Psoas muscle (tissue), 8 donors: ENCODE results near the gene ZNF37A. TPM values are rescaled to one million over a fixed set of nuclear protein-coding genes. Genes with fewer than 3 reads are reported as not detected.
"Not testable (repeated sequence)": the region's sequence is repeated elsewhere in the genome, so short reads cannot be mapped to it uniquely, and the experiment has no call there.

Experiments used
- ATAC-seq, 4 donors: fragments of 200-7000 bp; cut with Tn5 transposase; one replicate each; pipeline ENCODE4 v1.9.1; 2020; ENCODE audit warnings: moderate library complexity in 3 of 4, mild to moderate bottlenecking in 2 of 4
- DNase-seq, 2 donors: peaks; one replicate each; pipeline ENCODE4 v3.0.0-alpha.2; 2020
- H3K27ac ChIP-seq: fragments of 200-600 bp; one replicate; pipeline ENCODE4 v1.8.0; 2022
- H3K27me3 ChIP-seq, 3 donors: fragments of 200-600 bp in 1 of 3; one replicate each; pipeline versions ENCODE4 v1.6.1 to v1.8.0; 2013 to 2022; ENCODE audit warnings: low read length in 2 of 3, mild to moderate bottlenecking in 2 of 3, moderate library complexity in 1 of 3; ENCODE audit not compliant: insufficient read depth in 3 of 3
- H3K36me3 ChIP-seq, 2 donors: fragments of 200-600 bp in 1 of 2; one replicate each; pipeline versions ENCODE4 v1.6.1 to v1.8.0; 2013 to 2022; ENCODE audit warnings: low read depth in 1 of 2, mild to moderate bottlenecking in 1 of 2, moderate library complexity in 1 of 2; ENCODE audit not compliant: insufficient read depth in 1 of 2
- H3K4me1 ChIP-seq: fragments of 200-600 bp; one replicate; pipeline ENCODE4 v1.8.0; 2022
- H3K4me3 ChIP-seq: fragments of 200-600 bp; one replicate; pipeline ENCODE4 v1.8.0; 2022; ENCODE audit warnings: mild to moderate bottlenecking
- H3K9me3 ChIP-seq: fragments of 200-600 bp; one replicate; pipeline ENCODE4 v1.8.0; 2022
- CTCF ChIP-seq: fragments of 200-600 bp; IDR thresholded peaks from one replicate; pipeline ENCODE4 v1.8.0; 2022; ENCODE audit warnings: antibody characterized with exemption
- WGBS, 3 donors: extraction: QIAGEN DNeasy Blood & Tissue Kit; methylation state at CpG; one replicate each; pipeline versions ENCODE4 v1.1.6 to v1.1.7; 2013; 5-methylcytosine and 5-hydroxymethylcytosine counted together
- intact Hi-C, 2 donors: fragments of 100-400 bp; cut with DNase I; formaldehyde crosslinking; loops; one replicate each; pipeline versions ENCODE4 v1.11.0 to v1.14.2; 2022
- polyA plus RNA-seq, 3 donors: library from polyadenylated mRNA; stranded (reverse); fragments of 200-250 nt; gene quantifications; one replicate each; pipeline ENCODE4 v1.2.3, GENCODE V29; 2013
- total RNA-seq, 4 donors: library from RNA; stranded (reverse); fragmentation: NEBNext Ultra II Directional in 2 of 4; extraction: Animal tissue kit (Norgen Biotek cat#: 25700) in 2 of 4; gene quantifications; one replicate each; pipeline versions ENCODE4 v1.2.1 to v1.2.4, GENCODE V29; 2021 to 2023
- donor health status: healthy with polysubstance abuse.
- donor health status: DM: no; HTN: no; CAD: no; lungs with moderate emphysema.
- donor health status: Bipolar disorder and iron deficiency.
- donor health status: healthy.
- donor health status: DM: yes; HTN: yes; CAD: no.
- donor health status: DM: no; HTN: no; CAD: no.
- donor health status: DM: no; HTN: no; CAD: no.
- donor health status: DM: yes; HTN: yes; CAD: no.

ZNF37A gene
- total and polyA plus RNA-seq, 7 donors: 1.7 to 9.8 (median 6.9) TPM

GRCh38 chr10:38146579-38147333, 52.6 kb downstream of the ZNF37A start:
- Histone ChIP-seq H3K36me3 (no peaks in the 10 kb centered on the region), H3K4me1 (no peaks in the 10 kb centered on the region), H3K4me3 (no peak overlapping the region), H3K27ac (no peak overlapping the region), H3K27me3 (no peaks in the 10 kb centered on the region), H3K9me3 (no peaks in the 10 kb centered on the region)
- TF ChIP-seq CTCF: no peak
- intact Hi-C loops: no loop called here
- ATAC-seq (no peak), DNase-seq (no peak)
- WGBS, 3 donors: 88 to 90% (median 88%) methylated on average over 11 of the region's 11 CpGs

GRCh38 chr10:38147686-38148085, 53.5 kb downstream of the ZNF37A start:
- intact Hi-C loops: no loop called here
- no peak overlapping the region for H3K27ac ChIP-seq
- H3K27me3 ChIP-seq: no peaks in the 10 kb centered on the region
- no peak overlapping the region for H3K4me3 ChIP-seq
- ATAC-seq (no peak), DNase-seq (no peak)
- 79 to 88% (median 83%) methylated on average over 1 of the region's 1 CpG for WGBS, 3 donors
- no peaks in the 10 kb centered on the region for H3K4me1 ChIP-seq
- TF ChIP-seq CTCF: no peak
- H3K9me3 ChIP-seq: no peaks in the 10 kb centered on the region
- H3K36me3 ChIP-seq: no peaks in the 10 kb centered on the region

DNA sequence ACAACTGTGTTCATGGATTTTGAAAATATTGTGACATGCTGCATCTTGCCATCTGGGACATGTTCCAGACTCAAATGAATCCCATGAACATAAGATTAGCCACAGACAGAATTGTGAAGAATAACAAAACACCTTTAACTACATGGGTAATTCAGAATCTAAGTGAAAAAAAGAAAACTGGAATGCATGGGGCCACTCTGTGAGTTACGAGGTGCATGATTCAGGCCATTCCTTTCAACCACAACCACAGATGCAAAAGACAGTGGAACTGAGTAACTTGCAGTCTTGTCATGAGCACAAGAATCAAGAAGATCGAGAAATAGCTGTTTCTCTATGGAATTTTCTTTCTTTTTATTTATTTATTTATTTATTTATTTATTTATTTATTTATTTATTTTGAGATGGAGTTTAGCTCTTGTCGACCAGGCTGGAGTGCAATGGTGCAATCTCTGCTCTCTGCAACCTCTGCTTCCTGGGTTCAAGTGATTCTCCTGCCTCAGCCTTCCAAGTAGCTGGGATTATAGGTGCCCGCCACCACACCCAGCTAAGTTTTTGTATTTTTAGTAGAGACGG, 56.8 kb downstream of the ZNF37A start:
- DNase-seq, ATAC-seq, intact Hi-C loops: not testable (repeated sequence)

GRCh38 chr10:38156416-38157269, 62.5 kb downstream of the ZNF37A start:
- DNase-seq (no peak), ATAC-seq (no peak)
- no peak overlapping the region for H3K27ac ChIP-seq
- no peak overlapping the region for H3K4me3 ChIP-seq
- H3K9me3 ChIP-seq: peaks cover 9% of the 10 kb centered on the region
- H3K4me1 ChIP-seq: no peaks in the 10 kb centered on the region
- no peaks in the 10 kb centered on the region for H3K36me3 ChIP-seq
- WGBS, 3 donors: 88 to 92% (median 90%) methylated on average over 33 to 37 of the region's 37 CpGs
- intact Hi-C loops: no loop called here
- TF ChIP-seq CTCF: no peak
- H3K27me3 ChIP-seq: no peaks in the 10 kb centered on the region

More for the DNA sequence above, 56.8 kb downstream of the ZNF37A start:
- H3K4me3 ChIP-seq, H3K27me3 ChIP-seq, H3K27ac ChIP-seq, H3K9me3 ChIP-seq, H3K4me1 ChIP-seq, H3K36me3 ChIP-seq: not testable (repeated sequence)
- WGBS, 3 donors: 70 to 78% (median 71%) methylated on average over 5 of the region's 5 CpGs

- TF ChIP-seq CTCF: no peak
- no peaks in the 10 kb centered on the region for H3K4me1 ChIP-seq
- peaks cover 9% of the 10 kb centered on the region for H3K9me3 ChIP-seq
- no peak overlapping the region for H3K27ac ChIP-seq
- H3K36me3 ChIP-seq: no peaks in the 10 kb centered on the region
- no peak for DNase-seq
- H3K27me3 ChIP-seq: no peaks in the 10 kb centered on the region
- H3K4me3 ChIP-seq: no peak overlapping the region
- no peak for ATAC-seq
- WGBS, 3 donors: 89 to 92% (median 90%) methylated on average over 10 of the region's 10 CpGs
- intact Hi-C loops: no loop called here
Observed at GRCh38 chr10:38157270-38157685, 63.1 kb downstream of the ZNF37A start.
